HL-60 (cell line): ENCODE data around the gene CUL4A.

Experiments
- DNase-seq, 2 experiments: peaks; one replicate each; pipeline ENCODE4 v3.0.0-alpha.2; 2010 to 2020; ENCODE audit warnings: low read depth in 1 of 2, low spot score in 1 of 2
- H3K27ac ChIP-seq: fragments of 250-450 bp; sonication (Bioruptor Pico); replicated peaks from 2 replicates; pipeline ENCODE4 v1.5.1; 2020; ENCODE audit warnings: mild to moderate bottlenecking, moderate library complexity
- H3K27me3 ChIP-seq: fragments of 250-450 bp; sonication (Bioruptor Pico); 2 replicates; pipeline ENCODE4 v1.5.1; 2021; ENCODE audit warnings: mild to moderate bottlenecking, moderate library complexity; ENCODE audit not compliant: insufficient read depth, poor library complexity, severe bottlenecking
- H3K4me3 ChIP-seq: replicated peaks from 2 replicates; pipeline ENCODE4 v1.5.1; 2011; ENCODE audit warnings: mild to moderate bottlenecking, control low read depth, low read length; ENCODE audit not compliant: insufficient read depth
- CTCF ChIP-seq: IDR thresholded peaks from one replicate; pipeline ENCODE4 v1.5.1; 2011; ENCODE audit warnings: low read length, control low read depth, inconsistent platforms; ENCODE audit not compliant: insufficient read depth
- GABPA ChIP-seq: IDR thresholded peaks from 2 replicates; pipeline ENCODE4 v1.6.1; 2012; ENCODE audit warnings: low read depth
- POLR2AphosphoS5 ChIP-seq: IDR thresholded peaks from 2 replicates; pipeline ENCODE4 v1.6.1; 2012; ENCODE audit warnings: low read depth
- REST ChIP-seq: IDR thresholded peaks from 2 replicates; pipeline ENCODE4 v1.6.1; 2012; ENCODE audit warnings: low read depth; ENCODE audit not compliant: insufficient replicate concordance
- SPI1 ChIP-seq: IDR thresholded peaks from 2 replicates; pipeline ENCODE4 v1.6.1; 2012; ENCODE audit warnings: low read depth, mild to moderate bottlenecking, borderline replicate concordance

Gene CUL4A

GRCh38 chr13:113178070-113178895 is 31.1 kb upstream of the CUL4A start:
- H3K4me3 ChIP-seq, result no peak overlapping the region
- no peaks in the 10 kb centered on the region for H3K27me3 ChIP-seq
- no peak for DNase-seq
- no peak overlapping the region for H3K27ac ChIP-seq
- TF ChIP-seq GABPA (no peak), REST (no peak), SPI1 (no peak), CTCF (no peak), POLR2AphosphoS5 (no peak)

GRCh38 chr13:113178896-113179167 is 30.6 kb upstream of the CUL4A start:
- no peak for DNase-seq
- no peak overlapping the region for H3K27ac ChIP-seq

GRCh38 chr13:113179374-113180230 is 29.8 kb upstream of the CUL4A start:
- H3K4me3 ChIP-seq, result no peak overlapping the region
- DNase-seq, result no peak
- H3K27me3 ChIP-seq, result no peaks in the 10 kb centered on the region
- TF ChIP-seq CTCF (no peak), SPI1 (no peak), POLR2AphosphoS5 (no peak; the same call in 1 of the 2 replicates), REST (no peak), GABPA (no peak)
- H3K27ac ChIP-seq, result no peak overlapping the region

More at GRCh38 chr13:113178896-113179167, 30.6 kb upstream of the CUL4A start:
- Histone ChIP-seq H3K27me3 (no peaks in the 10 kb centered on the region), H3K4me3 (no peak overlapping the region)
- TF ChIP-seq CTCF, result no peak
- TF ChIP-seq POLR2AphosphoS5, result no peak
- no peak for TF ChIP-seq SPI1
